HepG2 (cell line): Measurements from ENCODE around the gene DYRK2. TPM values are rescaled to one million over a fixed set of nuclear protein-coding genes. Genes with fewer than 3 reads are reported as not detected.
A peak's percentile ranks its signal among the peaks of the same experiment; 100 is the strongest.

ENCODE experiments used
- FOSL2 ChIP-seq: sonication (generic); formaldehyde crosslinking; IDR thresholded peaks from 2 replicates; pipeline ENCODE4 v1.4.0; 2020; ENCODE audit warnings: missing genetic modification reagents
- PRDM4 ChIP-seq: sonication (generic); formaldehyde crosslinking; IDR thresholded peaks from 2 replicates; pipeline ENCODE4 v1.9.0; 2021; ENCODE audit warnings: missing genetic modification reagents, borderline replicate concordance
- SOX5 ChIP-seq: IDR thresholded peaks from 2 replicates; pipeline ENCODE4 v1.6.1; 2016; ENCODE audit warnings: borderline replicate concordance
- polyA plus RNA-seq, 8 experiments: library from polyadenylated mRNA; depleted of rRNA in 3 of 8; stranded (reverse) in 7 of 8; unstranded in 1 of 8; fragments of >200 nt; fragmentation: Illumina TruSeq in 4 of 8; extraction: Trizol in 4 of 8; gene quantifications; 2 replicates each; pipeline versions ENCODE4 v1.2.1 to v1.2.3, GENCODE V29; 2011 to 2016; ENCODE audit warnings: low read depth in 4 of 8, missing spikeins in 1 of 8, mixed read lengths in 1 of 8; ENCODE audit not compliant: insufficient read depth in 1 of 8
- total RNA-seq, 5 experiments: library from RNA; depleted of rRNA; stranded (reverse); fragments of >200 nt; fragmentation: Illumina TruSeq; extraction: Trizol; gene quantifications; 2 replicates each; pipeline ENCODE4 v1.2.3, GENCODE V29; 2016; ENCODE audit warnings: low read depth in 1 of 5

The DYRK2 gene
- total and polyA plus RNA-seq, 2 of the 13 experiments (the other 11 are each of a cell fraction or from before 2014, with no cell fraction given): 8.2 to 11.5 TPM

GRCh38 chr12:67714648-67715047, 66.1 kb downstream of the DYRK2 start (continued):
- no peak for TF ChIP-seq PRDM4 (CRISPR knock-in tag)
- peak; percentile 27; the same call in 1 of the 2 replicates for TF ChIP-seq FOSL2 (CRISPR knock-in tag)
- TF ChIP-seq SOX5 (CRISPR knock-in tag): peak; percentile 53; the same call in 1 of the 2 replicates
